GM12891 (cell line): ENCODE measurements around the gene TWSG1.
"Not testable (repeated sequence)": the region's sequence is repeated elsewhere in the genome, so short reads cannot be mapped to it uniquely, and the experiment has no call there.

Experiments used
- PAX5 ChIP-seq: IDR thresholded peaks from 2 replicates; pipeline ENCODE4 v1.6.1; 2011; ENCODE audit warnings: low read length, moderate library complexity, mild to moderate bottlenecking; ENCODE audit not compliant: insufficient read depth, severe bottlenecking
- POLR2A ChIP-seq: IDR thresholded peaks from 2 replicates; pipeline ENCODE4 v1.6.1; 2011; ENCODE audit warnings: low read depth, low read length, control low read depth
- POLR2AphosphoS5 ChIP-seq: IDR thresholded peaks from 2 replicates; pipeline ENCODE4 v1.6.1; 2011; ENCODE audit warnings: low read depth, low read length, control low read depth
- POU2F2 ChIP-seq: IDR thresholded peaks from 2 replicates; pipeline ENCODE4 v1.6.1; 2011; ENCODE audit warnings: low read depth, mild to moderate bottlenecking, control low read depth, low read length, moderate library complexity
- SPI1 ChIP-seq: IDR thresholded peaks from 2 replicates; pipeline ENCODE4 v1.6.1; 2011; ENCODE audit warnings: low read depth, low read length, control low read depth
- TAF1 ChIP-seq: IDR thresholded peaks from 2 replicates; pipeline ENCODE4 v1.6.1; 2011; ENCODE audit warnings: low read depth, low read length, control low read depth

- not testable (repeated sequence) for TF ChIP-seq SPI1, PAX5, TAF1, POLR2A, POLR2AphosphoS5, POU2F2
These were observed 89.7 kb downstream of the TWSG1 start for GRCh38 chr18:9424235-9424634.
